Natural killer cell treated with Interleukin-12 subunit alpha and Interleukin-12 subunit beta and Interleukin-15 and Interleukin-18, amount 100 ng/mL, for 72 hours (primary cell): ENCODE data around the gene RAP1GDS1. TPM values are rescaled to one million over a fixed set of nuclear protein-coding genes. Genes with fewer than 3 reads are reported as not detected.
"Not testable (repeated sequence)": the region's sequence is repeated elsewhere in the genome, so short reads cannot be mapped to it uniquely, and the experiment has no call there.

Experiments used
- ATAC-seq, 2 donors: fragments of 150-1000 bp; cut with Tn5 transposase in 1 of 2; sonication (Bioruptor Pico), chemical (Tn5 transposase) in 1 of 2; 2 replicates each; pipeline ENCODE4 v1.10.0; 2021
- DNase-seq: peaks from one replicate; pipeline ENCODE4 v3.0.0; 2022; ENCODE audit warnings: low spot score
- H3K27ac Mint-ChIP-seq, 2 donors: 1 replicate in 1 of 2; 2 replicates in 1 of 2; pipeline ENCODE4 v1.8.0; 2022; ENCODE audit warnings: mixed read lengths in 2 of 2, mild to moderate bottlenecking in 1 of 2, moderate library complexity in 1 of 2
- H3K27me3 Mint-ChIP-seq, 2 donors: 1 replicate in 1 of 2; 2 replicates in 1 of 2; pipeline ENCODE4 v1.8.0; 2022; ENCODE audit warnings: mixed read lengths in 2 of 2
- H3K36me3 Mint-ChIP-seq: one replicate; pipeline ENCODE4 v1.8.0; 2022; ENCODE audit warnings: mixed read lengths
- H3K4me1 Mint-ChIP-seq, 2 donors: 1 replicate in 1 of 2; 2 replicates in 1 of 2; pipeline ENCODE4 v1.8.0; 2022; ENCODE audit warnings: low read depth in 2 of 2, mixed read lengths in 2 of 2, mild to moderate bottlenecking in 1 of 2
- H3K4me3 Mint-ChIP-seq: one replicate; pipeline ENCODE4 v1.8.0; 2022; ENCODE audit warnings: mixed read lengths
- H3K9me3 Mint-ChIP-seq: 2 replicates; pipeline ENCODE4 v1.8.0; 2022; ENCODE audit warnings: mixed read lengths
- total RNA-seq, 2 donors: library from RNA; stranded (reverse); gene quantifications; one replicate each; pipeline ENCODE4 v1.2.3, GENCODE V29; 2022

RAP1GDS1 gene
- total RNA-seq, 2 donors from 2014 or later = 42.8 to 61.1 TPM

DNA sequence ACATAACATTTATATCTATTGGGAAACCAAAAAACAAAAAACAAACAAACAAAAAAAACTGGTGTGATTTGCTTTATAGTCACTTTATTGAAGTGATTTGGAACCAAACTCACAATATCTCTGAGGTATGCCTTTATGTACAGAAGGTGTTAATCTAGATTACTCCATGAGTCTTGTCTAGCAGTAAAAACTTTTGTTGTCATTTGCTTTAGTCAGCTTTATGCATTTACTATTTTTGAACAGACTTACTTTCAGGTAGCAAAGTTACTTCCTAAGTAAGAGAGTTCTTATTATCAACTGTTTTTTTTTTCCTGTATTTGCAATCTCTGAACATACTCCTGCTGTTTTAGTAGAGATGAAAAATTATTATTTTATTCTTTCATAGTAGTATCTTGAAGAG, 39.5 kb downstream of the RAP1GDS1 start:
- Mint-ChIP-seq H3K36me3 (peaks cover 36% of the 10 kb centered on the region), H3K4me3 (no peak overlapping the region), H3K27ac (no peak overlapping the region), H3K9me3 (no peaks in the 10 kb centered on the region), H3K4me1 (peaks cover 23 to 29% of the 10 kb centered on the region in 2 donors), H3K27me3 (no peaks in the 10 kb centered on the region)
- no peak for ATAC-seq
- no peak for DNase-seq

GRCh38 chr4:98305576-98305975, 44.4 kb downstream of the RAP1GDS1 start:
- ATAC-seq (no peak), DNase-seq (no peak)
- Mint-ChIP-seq H3K36me3 (peaks cover 23% of the 10 kb centered on the region), H3K4me1 (peaks cover 11 to 15% of the 10 kb centered on the region in 2 donors), H3K27ac (no peak overlapping the region), H3K4me3 (no peak overlapping the region), H3K27me3 (no peaks in the 10 kb centered on the region), H3K9me3 (no peaks in the 10 kb centered on the region)

DNA sequence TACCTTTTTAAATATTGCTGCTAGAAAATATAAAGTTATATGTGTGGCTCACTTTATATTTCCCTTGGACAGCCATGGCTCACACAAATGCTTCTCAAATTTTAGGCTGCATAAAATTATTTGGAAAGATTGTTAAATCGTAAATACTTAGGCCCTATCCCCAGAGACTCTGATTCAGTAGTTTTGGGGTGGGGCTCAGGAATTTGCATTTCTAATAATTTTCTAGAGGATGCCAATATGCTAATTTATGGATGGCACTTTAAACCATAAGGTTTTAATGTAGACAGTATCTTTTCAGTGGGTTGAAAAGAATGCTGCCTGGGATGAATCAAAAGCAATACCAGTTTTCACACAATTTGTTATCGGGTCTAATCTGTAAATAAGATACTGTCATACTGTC, 49.7 kb downstream of the RAP1GDS1 start:
- Mint-ChIP-seq H3K27ac (no peak overlapping the region), H3K9me3 (no peaks in the 10 kb centered on the region), H3K36me3 (no peaks in the 10 kb centered on the region)

DNA sequence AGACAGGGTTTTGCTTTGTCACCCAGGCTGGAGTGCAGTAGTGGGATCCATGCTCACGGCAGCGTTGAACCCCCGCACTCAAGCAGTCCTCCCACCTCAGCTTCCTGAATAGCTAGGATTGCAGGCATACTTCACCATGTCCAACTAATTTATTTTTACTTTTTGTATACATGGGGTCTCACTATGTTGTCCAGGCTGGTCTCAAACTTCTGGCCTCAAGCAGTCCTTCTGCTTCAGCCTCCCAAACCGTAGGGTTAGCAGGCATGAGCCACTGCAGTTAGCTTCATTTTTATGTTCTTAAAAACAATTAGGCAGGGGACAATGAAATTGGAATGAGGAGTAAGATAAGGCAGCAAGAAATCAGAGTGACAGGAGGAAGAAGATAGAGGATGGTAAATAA, 50.5 kb downstream of the RAP1GDS1 start:
- Mint-ChIP-seq H3K4me1 (peaks cover 7 to 8% of the 10 kb centered on the region in 2 donors), H3K27me3 (no peaks in the 10 kb centered on the region), H3K27ac (no peak overlapping the region), H3K4me3 (no peak overlapping the region), H3K9me3 (no peaks in the 10 kb centered on the region), H3K36me3 (no peaks in the 10 kb centered on the region)
- ATAC-seq (no peak), DNase-seq (no peak)

More for the DNA sequence above, 49.7 kb downstream of the RAP1GDS1 start:
- Mint-ChIP-seq H3K4me3 (no peak overlapping the region), H3K4me1 (peaks cover 8 to 10% of the 10 kb centered on the region in 2 donors), H3K27me3 (no peaks in the 10 kb centered on the region)
- no peak for ATAC-seq
- DNase-seq = no peak

- H3K27ac Mint-ChIP-seq = no peak overlapping the region
- no peaks in the 10 kb centered on the region for H3K27me3 Mint-ChIP-seq
- ATAC-seq (no peak), DNase-seq (no peak)
- H3K36me3 Mint-ChIP-seq = peaks cover 9% of the 10 kb centered on the region
- H3K9me3 Mint-ChIP-seq = no peaks in the 10 kb centered on the region
- H3K4me3 Mint-ChIP-seq = no peak overlapping the region
- peaks cover 14 to 16% of the 10 kb centered on the region in 2 donors for H3K4me1 Mint-ChIP-seq
Observed at GRCh38 chr4:98314791-98315565, 53.8 kb downstream of the RAP1GDS1 start.

- Mint-ChIP-seq H3K4me3 (no peak overlapping the region), H3K4me1 (peaks cover 6 to 7% of the 10 kb centered on the region in 2 donors), H3K27me3 (no peaks in the 10 kb centered on the region), H3K36me3 (peaks cover 12% of the 10 kb centered on the region), H3K9me3 (no peaks in the 10 kb centered on the region), H3K27ac (no peak overlapping the region)
- ATAC-seq (no peak), DNase-seq (no peak)
Observed at GRCh38 chr4:98318521-98318920, 57.3 kb downstream of the RAP1GDS1 start.

DNA sequence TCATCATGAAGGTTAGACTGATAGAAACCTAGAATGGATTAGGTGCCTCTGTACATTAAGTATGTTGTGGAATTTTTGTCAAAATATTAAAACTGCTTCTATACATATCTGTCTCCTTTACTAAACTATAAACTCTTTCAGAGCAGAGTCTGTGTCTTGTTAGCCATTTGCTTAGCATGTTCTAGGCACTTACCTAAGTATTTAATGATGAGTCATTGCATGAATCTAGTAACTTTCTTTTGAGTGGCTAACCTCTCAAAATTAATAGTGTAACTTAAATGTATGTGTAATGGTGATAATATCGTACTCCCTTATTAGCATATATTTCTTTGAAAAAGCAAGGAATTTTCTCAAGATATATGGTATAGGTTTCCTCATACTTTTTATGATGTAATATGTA, 57.8 kb downstream of the RAP1GDS1 start:
- H3K9me3 Mint-ChIP-seq = no peaks in the 10 kb centered on the region
- H3K4me1 Mint-ChIP-seq = peaks cover 6 to 7% of the 10 kb centered on the region in 2 donors
- H3K4me3 Mint-ChIP-seq = no peak overlapping the region
- no peak overlapping the region for H3K27ac Mint-ChIP-seq
- peaks cover 12% of the 10 kb centered on the region for H3K36me3 Mint-ChIP-seq
- DNase-seq = no peak
- no peaks in the 10 kb centered on the region for H3K27me3 Mint-ChIP-seq
- no peak for ATAC-seq

DNA sequence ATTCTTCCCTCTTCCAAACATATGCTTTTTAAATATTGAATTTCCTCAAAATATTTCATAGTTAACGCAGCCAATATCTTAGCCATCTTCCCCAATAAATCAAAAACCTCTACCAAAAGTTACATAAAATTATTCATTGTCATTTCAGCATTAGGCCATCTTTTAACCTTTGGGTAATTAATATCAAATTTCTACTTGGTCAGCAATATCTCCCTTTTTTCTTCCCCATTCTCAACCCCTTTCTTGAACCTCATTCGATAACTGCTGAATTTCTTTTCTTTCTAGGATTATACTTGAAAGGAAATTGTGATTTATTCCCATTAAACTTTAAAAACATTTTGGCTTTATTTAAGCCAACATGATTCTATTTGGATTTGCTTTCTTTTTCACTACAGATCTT, 65.0 kb downstream of the RAP1GDS1 start:
- Mint-ChIP-seq H3K4me1 (peaks cover 0 to 6% of the 10 kb centered on the region in 2 donors), H3K4me3 (no peak overlapping the region), H3K9me3 (no peaks in the 10 kb centered on the region), H3K27ac (no peak overlapping the region), H3K36me3 (no peaks in the 10 kb centered on the region), H3K27me3 (no peaks in the 10 kb centered on the region)
- ATAC-seq (no peak), DNase-seq (no peak)

- Mint-ChIP-seq H3K9me3 (peaks cover 4% of the 10 kb centered on the region), H3K27ac (no peak overlapping the region)
Observed at GRCh38 chr4:98327694-98328093, 66.5 kb downstream of the RAP1GDS1 start.

GRCh38 chr4:98329879-98330640, 68.9 kb downstream of the RAP1GDS1 start:
- not testable (repeated sequence) for H3K27me3 Mint-ChIP-seq, ATAC-seq, DNase-seq, H3K4me1 Mint-ChIP-seq, H3K9me3 Mint-ChIP-seq, H3K4me3 Mint-ChIP-seq, H3K27ac Mint-ChIP-seq
- H3K36me3 Mint-ChIP-seq = peaks cover 13% of the 10 kb centered on the region

More at GRCh38 chr4:98327694-98328093, 66.5 kb downstream of the RAP1GDS1 start:
- H3K4me1 Mint-ChIP-seq = peaks cover 0 to 6% of the 10 kb centered on the region in 2 donors
- H3K36me3 Mint-ChIP-seq = peaks cover 9% of the 10 kb centered on the region
- DNase-seq = no peak
- no peak for ATAC-seq
- H3K27me3 Mint-ChIP-seq = no peaks in the 10 kb centered on the region
- no peak overlapping the region for H3K4me3 Mint-ChIP-seq

DNA sequence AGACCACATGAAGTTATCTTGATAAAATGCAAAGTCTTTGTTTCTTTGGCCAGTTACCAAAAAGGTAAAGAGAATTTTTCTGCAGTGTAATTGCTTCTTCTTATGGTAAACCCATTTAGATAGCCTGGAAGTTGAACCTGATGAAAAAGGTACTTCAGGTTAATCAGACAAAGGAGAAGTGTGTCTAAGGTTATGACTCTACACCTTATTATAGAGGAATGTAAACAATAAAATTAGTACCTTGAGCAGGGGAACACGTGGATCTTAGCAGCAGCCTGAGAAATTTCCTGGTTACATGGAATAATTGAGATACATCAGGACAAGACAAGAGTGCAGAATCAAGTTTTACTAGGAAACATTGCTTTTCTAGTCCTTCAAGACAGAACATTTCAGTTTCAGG, 70.8 kb downstream of the RAP1GDS1 start:
- H3K27ac Mint-ChIP-seq = no peak overlapping the region
- H3K27me3 Mint-ChIP-seq = no peaks in the 10 kb centered on the region
- DNase-seq (no peak), ATAC-seq (no peak)
- peaks cover 9 to 12% of the 10 kb centered on the region in 2 donors for H3K4me1 Mint-ChIP-seq
- peaks cover 13% of the 10 kb centered on the region for H3K36me3 Mint-ChIP-seq
- H3K9me3 Mint-ChIP-seq = peaks cover 8% of the 10 kb centered on the region
- H3K4me3 Mint-ChIP-seq = no peak overlapping the region

GRCh38 chr4:98334461-98334860, 73.3 kb downstream of the RAP1GDS1 start:
- no peak for DNase-seq
- H3K36me3 Mint-ChIP-seq = peaks cover 13% of the 10 kb centered on the region
- no peak for ATAC-seq

DNA sequence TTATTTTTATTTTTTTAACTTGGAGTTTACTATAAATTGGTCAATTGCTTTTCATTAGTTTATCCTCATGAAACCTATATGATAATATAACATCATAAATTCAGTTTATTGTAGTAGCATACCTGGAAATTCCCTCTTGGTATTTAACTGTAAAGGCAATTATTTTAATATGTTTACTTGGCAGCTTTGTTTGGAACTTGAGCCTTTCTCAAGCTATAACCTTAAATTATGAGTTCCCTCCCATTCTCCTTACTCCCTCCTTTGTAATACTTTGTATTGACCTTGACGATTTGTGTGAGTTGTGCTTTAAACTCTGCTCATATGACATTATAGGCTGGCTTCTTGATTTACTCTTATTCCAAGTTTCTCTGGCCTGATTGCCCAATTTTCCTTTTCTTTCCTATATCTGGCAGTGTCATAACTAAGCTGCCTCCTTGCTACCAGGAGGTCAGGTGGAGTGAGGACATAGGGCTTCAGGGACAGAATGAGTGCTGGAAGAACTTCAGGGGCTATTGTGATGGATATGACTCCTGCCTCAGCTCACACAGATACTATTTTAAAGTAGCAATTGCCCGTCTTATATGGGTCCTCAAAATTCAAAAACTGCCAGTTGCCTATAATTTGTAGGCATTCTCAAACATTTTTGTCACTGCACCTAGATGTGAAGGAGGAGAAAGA, 77.7 kb downstream of the RAP1GDS1 start:
- Mint-ChIP-seq H3K4me3 (no peak overlapping the region), H3K9me3 (no peaks in the 10 kb centered on the region), H3K27ac (no peak overlapping the region), H3K36me3 (no peaks in the 10 kb centered on the region), H3K27me3 (no peaks in the 10 kb centered on the region), H3K4me1 (peaks cover 18 to 19% of the 10 kb centered on the region in 2 donors)
- ATAC-seq = no peak
- DNase-seq = no peak

More at GRCh38 chr4:98334461-98334860, 73.3 kb downstream of the RAP1GDS1 start:
- H3K4me3 Mint-ChIP-seq = no peak overlapping the region
- H3K27me3 Mint-ChIP-seq = no peaks in the 10 kb centered on the region
- peaks cover 8% of the 10 kb centered on the region for H3K9me3 Mint-ChIP-seq
- H3K27ac Mint-ChIP-seq = no peak overlapping the region
- H3K4me1 Mint-ChIP-seq = peaks cover 18 to 19% of the 10 kb centered on the region in 2 donors

DNA sequence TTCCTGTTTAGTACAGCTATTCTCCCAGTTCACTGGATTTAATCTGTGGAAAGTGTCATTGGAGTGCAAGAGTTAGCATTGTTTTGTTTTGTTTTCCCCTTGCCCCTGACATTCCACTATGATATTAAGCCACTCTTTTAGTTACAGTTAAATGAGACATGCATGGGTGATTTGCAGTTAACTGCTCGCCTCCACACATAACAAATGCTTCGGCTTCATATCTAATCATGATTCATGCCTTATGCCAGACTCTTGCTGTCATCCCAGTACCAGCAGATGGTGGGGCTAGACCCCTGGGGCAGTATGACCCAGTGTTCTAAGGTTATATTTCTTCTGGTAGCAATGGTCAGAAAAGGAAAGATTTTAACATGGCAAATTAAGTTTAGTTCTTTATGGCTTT, 80.1 kb downstream of the RAP1GDS1 start:
- no peak overlapping the region for H3K27ac Mint-ChIP-seq

More for the DNA sequence above, 80.1 kb downstream of the RAP1GDS1 start:
- Mint-ChIP-seq H3K36me3 (no peaks in the 10 kb centered on the region), H3K9me3 (no peaks in the 10 kb centered on the region), H3K27me3 (no peaks in the 10 kb centered on the region), H3K4me3 (no peak overlapping the region), H3K4me1 (peaks cover 17% of the 10 kb centered on the region in 2 donors)
- ATAC-seq (no peak), DNase-seq (no peak)
